Right lobe of liver (tissue), 4 donors: ENCODE measurements around the gene CEP72.

Experiments used
- CTCF ChIP-seq, 4 donors: fragments of 200-600 bp in 3 of 4; fragments of 450-650 bp in 1 of 4; IDR thresholded peaks; one replicate each; pipeline versions ENCODE4 v1.5.1 to v1.8.0; 2016 to 2022; ENCODE audit warnings: antibody characterized with exemption in 4 of 4, mild to moderate bottlenecking in 2 of 4
- POLR2A ChIP-seq: fragments of 450-650 bp; IDR thresholded peaks from one replicate; pipeline ENCODE4 v1.6.1; 2017; ENCODE audit warnings: antibody characterized with exemption, mild to moderate bottlenecking
- donor health status: DM: no; HTN: no; CAD: no.
- donor health status: DM: no; HTN: no; CAD: no.
- donor health status: DM: no; HTN: yes; CAD: no.

GRCh38 chr5:651296-652022 lies 39.3 kb downstream of the CEP72 start:
- TF ChIP-seq CTCF (IDR thresholded peaks at IDR 0.05) (no peak), POLR2A (no peak)
